HK-2 (cell line): ENCODE measurements around the gene IGFBP7.

ENCODE experiments used
- DNase-seq: peaks from one replicate; pipeline ENCODE4 v3.0.0-alpha.2; 2018; ENCODE audit not compliant: unreplicated experiment

The IGFBP7 gene

DNA sequence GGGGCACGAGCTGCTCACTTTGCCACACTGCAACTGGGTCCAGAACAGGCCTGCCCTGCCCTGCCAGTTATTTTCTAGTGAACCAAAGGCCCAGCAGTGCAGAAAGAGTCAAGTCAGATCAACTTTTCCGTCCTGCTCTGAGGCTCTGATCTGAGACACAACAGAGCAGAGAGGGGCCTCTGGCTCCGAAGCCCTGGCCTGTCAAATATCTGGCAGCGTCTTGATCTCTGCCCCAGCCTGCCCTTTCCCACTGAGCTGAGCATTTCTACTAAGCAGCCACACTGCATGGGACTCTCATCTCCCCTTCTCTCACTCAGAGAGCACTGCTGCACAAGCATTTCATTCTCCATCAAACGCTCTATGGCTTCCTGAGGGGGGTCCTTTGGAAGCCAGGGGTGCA lies 11.8 kb downstream of the IGFBP7 start:
- DNase-seq, result no peak

DNA sequence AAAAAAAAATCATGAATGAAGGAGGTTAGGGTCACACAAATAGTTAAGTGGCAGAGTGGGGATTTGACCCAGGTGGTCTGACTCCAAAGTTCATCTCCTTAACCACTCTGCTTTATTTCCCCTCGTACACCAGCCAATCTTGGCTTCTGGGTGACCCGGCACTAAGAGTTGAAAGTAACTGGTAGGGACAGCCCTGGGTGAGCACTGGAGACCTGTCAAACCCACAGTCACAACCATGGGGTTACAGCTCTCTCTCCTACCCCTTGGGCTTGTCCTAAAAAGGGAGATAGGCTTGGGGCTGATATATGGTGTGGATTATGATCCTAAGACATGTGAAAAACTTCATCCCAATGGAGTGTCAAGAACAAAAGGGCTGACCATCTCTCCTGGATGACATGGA lies 12.5 kb downstream of the IGFBP7 start:
- DNase-seq, result no peak

DNA sequence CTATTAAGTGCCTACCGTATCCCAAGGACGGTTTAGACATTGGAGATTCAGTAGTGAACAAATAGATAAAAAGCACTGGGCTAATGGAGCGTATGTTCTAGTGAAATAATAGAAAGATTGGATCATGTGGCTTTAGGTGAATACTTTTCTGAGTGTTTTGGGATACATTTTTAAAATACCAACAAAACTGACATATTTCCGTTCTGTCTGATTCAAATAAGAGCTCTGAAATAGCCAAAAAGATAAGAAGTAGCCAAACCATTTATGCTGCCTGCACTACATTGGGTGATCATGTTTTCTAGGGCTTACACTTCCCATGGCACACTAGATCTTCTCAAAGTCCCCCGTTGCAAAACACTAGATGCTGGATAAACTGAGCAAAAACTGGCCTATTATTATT lies 14.2 kb downstream of the IGFBP7 start:
- DNase-seq, result no peak

- no peak for DNase-seq
These were observed 14.9 kb downstream of the IGFBP7 start for GRCh38 chr4:57095245-57095644.

- peak; percentile 20 for DNase-seq
These were observed 15.4 kb downstream of the IGFBP7 start for GRCh38 chr4:57094832-57095223.

- DNase-seq, result no peak
These were observed 16.0 kb downstream of the IGFBP7 start for GRCh38 chr4:57093845-57094831.

DNA sequence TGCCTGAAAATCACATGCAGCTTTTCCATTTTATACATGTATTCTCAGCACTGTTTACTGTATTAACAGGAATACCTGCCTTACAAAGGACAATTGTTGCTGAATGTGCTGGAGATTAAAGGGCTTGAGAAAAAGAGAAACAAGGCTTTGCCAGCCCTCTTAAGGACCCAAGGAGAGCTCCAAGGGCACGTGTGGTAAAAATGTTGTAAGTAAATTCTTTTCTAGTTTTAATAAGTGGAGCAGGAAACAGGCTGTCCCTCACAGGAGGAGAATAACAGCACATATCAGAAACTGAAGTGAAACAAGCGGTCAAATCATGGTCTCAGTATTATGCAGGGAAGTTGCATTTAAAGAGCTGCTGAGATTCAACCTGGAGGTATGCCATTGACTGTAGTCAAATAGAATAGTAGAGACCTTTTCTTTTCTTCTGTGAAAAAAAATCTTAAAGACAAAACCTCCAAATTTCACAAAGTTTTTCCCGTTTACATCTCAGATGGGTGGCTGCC lies 18.5 kb downstream of the IGFBP7 start:
- no peak for DNase-seq

- no peak for DNase-seq
These were observed 20.1 kb downstream of the IGFBP7 start for GRCh38 chr4:57090079-57090478.

- DNase-seq, result no peak
These were observed 20.6 kb downstream of the IGFBP7 start for GRCh38 chr4:57089549-57089948.

- no peak for DNase-seq
These were observed 24.0 kb downstream of the IGFBP7 start for GRCh38 chr4:57086031-57086723.

DNA sequence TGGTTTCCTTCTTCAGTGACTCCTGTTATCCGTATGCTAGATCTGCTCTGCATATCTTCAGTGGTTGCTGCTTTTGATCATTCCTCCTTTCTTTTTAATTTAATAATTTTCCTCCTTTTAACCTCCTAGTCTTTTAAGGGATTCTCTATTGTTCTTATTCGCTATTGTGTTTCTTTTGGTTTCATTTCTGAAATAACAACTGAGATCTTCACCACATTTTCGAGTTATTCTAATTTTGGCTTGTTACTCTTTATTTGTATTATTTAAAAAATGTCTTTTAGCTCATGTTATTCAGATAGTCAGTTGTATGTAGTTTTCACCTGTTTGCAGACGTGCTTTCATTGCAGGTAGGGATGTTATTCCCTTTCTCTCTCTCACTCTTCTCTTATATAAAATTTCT lies 24.9 kb downstream of the IGFBP7 start:
- no peak for DNase-seq

- no peak for DNase-seq
These were observed 25.8 kb downstream of the IGFBP7 start for GRCh38 chr4:57084360-57084759.

- no peak for DNase-seq
These were observed 27.1 kb downstream of the IGFBP7 start for GRCh38 chr4:57083090-57083489.

DNA sequence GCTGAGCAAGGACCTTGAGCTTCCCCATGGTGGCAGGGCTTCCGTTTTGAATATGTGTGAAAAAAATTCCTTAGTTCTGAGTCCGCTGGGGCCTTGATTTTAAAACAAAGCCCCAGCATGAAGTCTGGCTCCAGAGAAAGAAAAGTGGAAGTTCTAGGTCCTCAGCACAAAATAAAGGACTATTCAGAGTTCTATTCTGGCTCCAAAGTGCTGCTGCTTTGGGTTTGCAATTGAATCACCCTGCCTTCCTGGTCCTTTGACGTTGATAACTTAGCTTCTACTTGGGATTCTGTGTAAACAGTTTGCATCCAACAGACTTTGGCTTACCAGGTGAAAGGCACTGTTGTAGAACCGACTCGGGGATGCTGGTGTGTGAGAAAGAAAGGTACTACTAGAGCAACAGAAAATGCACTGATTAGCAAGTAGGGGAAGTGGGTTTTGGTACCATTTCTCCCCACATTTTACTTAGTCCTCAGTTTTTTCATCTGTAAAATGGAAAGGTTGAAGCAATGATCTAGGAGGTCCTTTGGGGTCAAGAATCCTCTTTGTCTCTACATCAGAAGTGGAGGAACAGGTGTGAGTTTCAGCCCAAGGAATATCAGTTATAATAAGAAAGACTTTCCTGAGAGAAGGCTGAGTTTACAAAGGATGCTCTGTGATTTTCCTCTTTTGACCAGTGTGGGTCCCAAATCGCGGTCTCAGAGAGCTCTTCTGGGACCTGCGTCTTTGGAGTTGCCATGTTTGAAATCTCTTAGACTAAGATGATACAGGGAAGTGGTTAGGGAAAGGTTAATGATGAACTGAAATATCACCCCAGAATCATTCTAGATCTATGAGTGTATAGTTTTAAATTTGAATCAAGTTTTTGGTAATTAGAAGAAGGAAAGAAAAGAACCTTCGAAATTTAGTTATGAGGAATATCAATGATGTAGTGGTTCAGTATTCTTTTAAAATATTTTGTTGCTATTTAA lies 28.2 kb downstream of the IGFBP7 start:
- DNase-seq, result no peak

- peak; percentile 72 for DNase-seq
These were observed 29.2 kb downstream of the IGFBP7 start for GRCh38 chr4:57080781-57081650.

DNA sequence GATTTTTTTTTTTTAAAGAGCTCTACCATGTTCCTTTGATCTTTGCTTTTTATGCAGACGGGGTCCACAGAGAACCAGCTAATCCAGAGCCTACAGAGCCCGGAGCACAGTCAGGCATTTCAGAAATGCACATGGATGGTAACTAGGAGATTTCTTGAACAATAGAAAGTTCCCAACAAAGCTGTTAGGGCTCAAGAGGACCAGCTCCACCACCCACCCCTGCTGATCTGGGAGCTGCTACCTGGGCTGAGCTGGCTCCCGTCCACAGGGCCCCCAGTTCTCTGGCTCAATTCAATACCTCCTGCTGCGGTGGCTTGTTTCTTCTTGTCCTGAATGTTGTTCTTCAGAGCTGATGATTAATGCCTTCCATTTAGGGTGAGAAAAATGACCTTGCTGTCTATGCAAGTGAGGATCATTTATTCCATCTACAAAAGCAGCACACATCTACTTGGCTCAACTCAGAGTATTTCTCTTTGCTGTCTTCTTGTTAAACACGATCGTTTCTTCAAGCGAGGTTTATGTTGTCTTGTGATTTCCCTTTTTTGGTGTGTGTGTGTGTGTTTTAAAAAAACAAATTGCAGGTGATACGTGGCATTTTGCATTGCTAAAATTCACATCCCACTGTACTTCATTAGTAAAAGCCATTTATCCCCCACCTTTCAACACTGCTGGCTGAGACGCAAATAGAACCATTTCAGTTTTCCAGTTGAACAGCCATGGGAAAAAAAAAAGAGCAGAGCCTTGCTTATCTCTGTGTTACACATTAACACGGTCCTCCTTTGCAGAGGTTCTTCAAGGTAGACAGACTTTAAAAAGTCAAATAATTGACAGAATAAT lies 31.3 kb downstream of the IGFBP7 start:
- DNase-seq, result peak; percentile 66

DNA sequence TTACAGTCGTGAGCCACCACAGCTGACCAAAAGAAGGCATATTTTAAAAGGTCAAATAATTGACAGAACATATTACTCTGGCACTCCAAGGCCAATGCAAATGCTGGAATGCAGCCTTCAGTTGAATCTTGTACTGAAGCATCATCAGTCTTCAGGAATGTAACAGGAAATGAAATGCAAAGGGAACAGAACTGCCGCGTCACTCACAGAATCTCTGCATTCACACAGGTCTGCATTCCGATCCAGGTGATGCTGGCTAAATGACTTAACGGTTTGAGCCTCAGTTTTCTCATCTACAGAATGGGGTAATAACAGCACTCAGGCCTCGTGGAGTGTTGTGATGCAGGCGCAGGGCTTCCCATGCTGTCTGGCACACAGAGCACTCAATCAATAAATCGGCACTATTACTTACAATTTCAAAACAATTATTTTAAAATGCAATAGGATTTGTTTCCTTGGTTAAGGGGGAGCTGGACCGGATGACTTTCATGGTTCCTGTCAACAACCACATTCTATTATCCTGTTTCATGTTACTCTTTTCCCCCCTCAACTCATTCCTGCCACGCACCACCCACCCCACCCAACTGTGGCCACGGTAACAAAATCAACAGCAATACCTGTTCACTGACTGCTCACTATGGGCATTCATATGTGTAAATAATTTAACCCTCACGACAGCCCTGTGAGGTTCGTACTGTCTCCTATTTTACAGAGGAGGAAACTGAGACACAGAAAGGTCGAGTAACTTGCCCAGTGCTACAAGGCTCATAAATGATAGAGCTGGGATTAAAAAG lies 32.4 kb downstream of the IGFBP7 start:
- peak; percentile 64 for DNase-seq

DNA sequence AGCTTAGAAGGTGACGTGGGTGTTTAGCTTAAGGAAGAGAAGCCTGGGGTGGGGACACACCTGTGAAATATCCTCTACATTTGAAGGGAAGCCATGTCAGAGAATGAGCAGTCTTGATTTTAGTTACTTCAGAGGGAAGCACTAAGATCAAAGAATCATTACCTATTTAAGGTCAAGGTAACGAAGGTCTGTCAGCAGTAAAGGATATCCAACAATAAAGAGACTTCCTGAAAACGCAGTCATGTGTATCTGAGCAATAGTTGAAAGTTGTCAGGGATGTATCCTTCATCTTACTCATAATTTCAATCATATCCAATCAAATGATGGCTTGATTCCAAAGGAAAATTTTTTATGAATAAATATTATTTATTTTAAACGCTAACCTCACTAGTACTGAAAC lies 33.5 kb downstream of the IGFBP7 start:
- DNase-seq, result no peak

- DNase-seq, result no peak
These were observed 34.8 kb downstream of the IGFBP7 start for GRCh38 chr4:57075367-57075766.
